ENCODE measurements around the gene FANCL. TPM values are rescaled to one million over a fixed set of nuclear protein-coding genes. Genes with fewer than 3 reads are reported as not detected.
"Not testable (repeated sequence)": the region's sequence is repeated elsewhere in the genome, so short reads cannot be mapped to it uniquely, and the experiment has no call there.

The FANCL gene
- polyA plus RNA-seq, 2 of the 4 experiments (the other 2 are of a cell fraction) = 34.1 to 68.8 TPM

GRCh38 chr2:58215429-58215828 is 25.7 kb downstream of the FANCL start:
- POLR2A ChIA-PET = no interaction called here
- ATAC-seq = no peak
- H3K9me3 ChIP-seq = peaks cover 12% of the 10 kb centered on the region; the same call in 2 of the 3 replicates
- DNase-seq (ENCODE audit: low read depth in 1 of 2, low spot score in 1 of 2) = no peak
- H3K4me1 ChIP-seq = peaks cover 3% of the 10 kb centered on the region; the same call in 1 of the 3 replicates
- H3K4me2 ChIP-seq = no peak overlapping the region
- no peak for TF ChIP-seq SMC3 (IDR thresholded peaks at IDR 0.05)
- no peak for TF ChIP-seq POLR2AphosphoS2 (conservative IDR thresholded peaks at IDR 0.05; ENCODE audit: low read length)
- TF ChIP-seq USF2 (IDR thresholded peaks at IDR 0.05) = no peak
- TF ChIP-seq KDM5A (IDR thresholded peaks at IDR 0.05) = no peak
- no peak for TF ChIP-seq CHD4 (IDR thresholded peaks at IDR 0.05; ENCODE audit: borderline replicate concordance)
- TF ChIP-seq HOXB13 (CRISPR knock-in tag; IDR thresholded peaks at IDR 0.05; ENCODE audit: low read depth) = no peak
- TF ChIP-seq ZFP36 (IDR thresholded peaks at IDR 0.05; ENCODE audit: borderline replicate concordance, partially characterized antibody) = no peak
- TF ChIP-seq TP53 (CRISPR knock-in tag; IDR thresholded peaks at IDR 0.05) = no peak
- TF ChIP-seq CBX8 (IDR thresholded peaks at IDR 0.05) = no peak
- TF ChIP-seq HOXB5 (CRISPR knock-in tag; IDR thresholded peaks at IDR 0.05) = no peak
- no peak for TF ChIP-seq ZNF302 (CRISPR knock-in tag; IDR thresholded peaks at IDR 0.05)
- TF ChIP-seq GATA3 (IDR thresholded peaks at IDR 0.05; ENCODE audit: borderline replicate concordance) = no peak
- TF ChIP-seq ELK1 (IDR thresholded peaks at IDR 0.05; ENCODE audit: low read depth, low read length) = no peak
- no peak for TF ChIP-seq POLR2A (IDR thresholded peaks at IDR 0.05; ENCODE audit: low read length)
- TF ChIP-seq PHF8 (IDR thresholded peaks at IDR 0.05; ENCODE audit: borderline replicate concordance, low read depth) = no peak
- TF ChIP-seq CEBPB (IDR thresholded peaks at IDR 0.05) = no peak
- WGBS (ENCODE audit: missing lambda C conversion rate) = 96% methylated on average over 1 of the region's 1 CpG
- FAIRE-seq = no peak
- no peak overlapping the region for H3K27ac ChIP-seq
- CTCF ChIA-PET = no interaction called here
- H3K4me3 ChIP-seq = no peak overlapping the region

DNA sequence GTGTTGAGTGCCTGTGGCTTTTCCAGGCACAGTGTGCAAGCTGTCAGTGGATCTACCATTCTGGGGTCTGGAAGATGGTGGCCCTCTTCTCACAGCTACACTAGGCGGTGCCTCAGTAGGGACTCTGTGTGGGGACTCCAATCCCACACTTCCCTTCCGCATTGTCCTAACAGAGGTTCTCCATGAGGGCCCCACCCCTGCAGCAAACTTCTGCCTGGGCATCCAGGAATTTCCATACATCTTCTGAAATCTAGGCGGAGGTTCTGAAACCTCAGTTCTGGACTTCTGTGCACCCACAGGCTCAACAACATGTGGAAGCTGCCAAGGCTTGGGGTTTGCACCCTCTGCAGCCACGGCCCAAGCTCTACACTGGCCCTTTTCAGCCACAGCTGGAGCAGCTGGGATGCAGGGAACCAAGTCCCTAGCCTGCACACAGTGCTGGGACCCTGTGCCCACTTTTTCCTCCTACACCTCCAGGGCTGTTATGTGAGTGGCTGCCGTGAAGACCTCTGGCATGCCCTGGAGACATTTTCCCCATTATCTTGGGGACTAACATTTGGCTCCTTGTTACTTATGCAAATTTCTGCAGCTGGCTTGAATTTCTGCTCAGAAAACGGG is 30.1 kb downstream of the FANCL start:
- H3K4me3 ChIP-seq; DNase-seq (ENCODE audit: low read depth in 1 of 2, low spot score in 1 of 2); H3K4me2 ChIP-seq; H3K27ac ChIP-seq; CTCF ChIA-PET; H3K4me1 ChIP-seq; FAIRE-seq; ATAC-seq; POLR2A ChIA-PET: not testable (repeated sequence)
- WGBS (ENCODE audit: missing lambda C conversion rate) = 97% methylated on average over 6 of the region's 6 CpGs
- H3K9me3 ChIP-seq = peaks cover 12% of the 10 kb centered on the region; the same call in 2 of the 3 replicates

DNA sequence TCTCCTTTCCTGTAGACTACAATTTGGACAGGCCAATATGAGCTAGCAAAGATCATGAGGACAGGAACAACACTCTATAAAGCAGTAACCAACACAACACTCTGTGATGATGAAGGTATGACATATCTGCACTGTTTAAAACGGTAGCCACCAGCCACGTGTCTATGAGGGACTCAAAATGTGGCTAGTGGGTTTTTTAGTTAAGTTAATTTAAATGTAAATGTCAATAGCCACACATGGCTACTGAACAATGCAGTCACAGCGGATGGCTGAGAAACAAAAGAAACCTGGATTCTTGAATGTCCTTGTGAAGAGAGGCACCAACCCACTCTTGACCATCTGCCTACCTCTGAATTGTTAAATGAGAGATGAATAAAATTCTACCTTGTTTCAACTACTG is 33.9 kb downstream of the FANCL start:
- peaks cover 26% of the 10 kb centered on the region for H3K4me1 ChIP-seq
- no peak for TF ChIP-seq RARB (CRISPR knock-in tag; IDR thresholded peaks at IDR 0.05)
- peaks cover 10% of the 10 kb centered on the region; the same call in 2 of the 3 replicates for H3K9me3 ChIP-seq
- WGBS (ENCODE audit: missing lambda C conversion rate) = 90% methylated on average over 3 of the region's 3 CpGs
- DNase-seq (ENCODE audit: low read depth in 1 of 2, low spot score in 1 of 2) = no peak
- CTCF ChIA-PET = no interaction called here
- H3K4me2 ChIP-seq = no peak overlapping the region
- H3K4me3 ChIP-seq = no peak overlapping the region
- FAIRE-seq = no peak
- ATAC-seq = peak in 1 of 2 experiments; percentile 28; a peak in 1 of 6 replicates
- no peak overlapping the region for H3K27ac ChIP-seq
- POLR2A ChIA-PET = no interaction called here

DNA sequence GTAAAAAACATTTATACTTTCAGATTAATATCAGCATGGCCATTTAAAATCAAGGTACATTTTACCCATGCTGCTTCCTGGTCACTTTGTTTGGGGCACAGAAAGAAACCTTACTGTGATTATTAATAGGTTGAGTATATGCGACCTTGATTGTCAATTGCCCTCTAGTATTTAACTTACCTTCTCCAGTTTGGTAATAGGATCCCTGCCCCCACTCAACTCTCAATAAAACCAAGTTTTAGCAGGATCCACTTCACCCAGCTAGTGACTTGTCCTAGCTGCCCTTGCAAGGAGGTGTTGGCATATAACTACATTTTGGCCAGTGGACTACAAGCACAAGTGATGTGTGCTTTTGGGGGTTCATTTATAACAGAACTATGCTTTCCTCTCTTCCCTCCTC is 34.3 kb downstream of the FANCL start:
- ChIA-PET POLR2A (no interaction called here), CTCF (no interaction called here)
- H3K4me3 ChIP-seq = no peak overlapping the region
- no peak; a peak in 1 of 6 replicates for ATAC-seq
- no peak overlapping the region for H3K27ac ChIP-seq
- TF ChIP-seq ZSCAN20 (CRISPR knock-in tag; IDR thresholded peaks at IDR 0.05) (no peak), FOSL2 (IDR thresholded peaks at IDR 0.05) (no peak), FOSL2 (CRISPR knock-in tag; IDR thresholded peaks at IDR 0.05) (no peak), SMC3 (IDR thresholded peaks at IDR 0.05) (no peak), HOXB5 (CRISPR knock-in tag; IDR thresholded peaks at IDR 0.05) (no peak), GATA3 (IDR thresholded peaks at IDR 0.05; ENCODE audit: borderline replicate concordance) (no peak), RARB (CRISPR knock-in tag; IDR thresholded peaks at IDR 0.05) (no peak), RNF2 (IDR thresholded peaks at IDR 0.05; ENCODE audit: borderline replicate concordance, low read depth) (no peak), KDM5A (IDR thresholded peaks at IDR 0.05) (no peak), PBX3 (IDR thresholded peaks at IDR 0.05) (no peak), MAFK (IDR thresholded peaks at IDR 0.05; ENCODE audit: partially characterized antibody) (no peak), CHD4 (IDR thresholded peaks at IDR 0.05; ENCODE audit: borderline replicate concordance) (no peak), CHD2 (IDR thresholded peaks at IDR 0.05; ENCODE audit: low read length, partially characterized antibody) (no peak), JUNB (IDR thresholded peaks at IDR 0.05) (no peak), ZNF302 (CRISPR knock-in tag; IDR thresholded peaks at IDR 0.05) (no peak)
- peaks cover 30% of the 10 kb centered on the region for H3K4me1 ChIP-seq
- DNase-seq (ENCODE audit: low read depth in 1 of 2, low spot score in 1 of 2) = no peak
- WGBS (ENCODE audit: missing lambda C conversion rate) = 90% methylated on average over 1 of the region's 1 CpG
- H3K4me2 ChIP-seq = no peak overlapping the region
- no peak for FAIRE-seq
- peaks cover 10% of the 10 kb centered on the region; the same call in 2 of the 3 replicates for H3K9me3 ChIP-seq

All from A549 (cell line).